Naive thymus-derived CD4-positive, alpha-beta T cell (primary cell): ENCODE measurements around the gene ERP29. TPM values are rescaled to one million over a fixed set of nuclear protein-coding genes. Genes with fewer than 3 reads are reported as not detected.
A peak's percentile ranks its signal among the peaks of the same experiment; 100 is the strongest.
"Not testable (repeated sequence)": the region's sequence is repeated elsewhere in the genome, so short reads cannot be mapped to it uniquely, and the experiment has no call there.

ENCODE experiments used
- ATAC-seq: fragments of 150-1000 bp; cut with Tn5 transposase; 2 replicates; pipeline ENCODE4 v1.10.0; 2021; ENCODE audit warnings: mild to moderate bottlenecking, moderate library complexity
- CTCF ChIA-PET: fragments of 350-600 bp; sonication (Branson Sonifier 250); formaldehyde crosslinking; loops from one replicate; lab custom pipeline; 2021; ENCODE audit warnings: antibody characterized with exemption; lab: Charles Lee
- POLR2A ChIA-PET: fragments of 350-600 bp; sonication (Branson Sonifier 250); formaldehyde crosslinking; loops from one replicate; lab custom pipeline; 2021; ENCODE audit warnings: antibody characterized with exemption, inconsistent platforms; lab: Charles Lee
- DNase-seq, 9 donors: peaks; one replicate each; pipeline versions ENCODE4 v3.0.0 to v3.0.0-alpha.2; 2020 to 2022; ENCODE audit warnings: mixed read lengths in 1 of 9
- H3K27ac ChIP-seq: one replicate; pipeline ENCODE4 v1.7.0; 2013; ENCODE audit warnings: mild to moderate bottlenecking, low read depth, low read length, moderate library complexity
- H3K27me3 ChIP-seq, 2 donors: one replicate each; pipeline ENCODE4 v1.7.0; 2013; ENCODE audit warnings: low read length in 2 of 2, mild to moderate bottlenecking in 2 of 2, moderate library complexity in 2 of 2; ENCODE audit not compliant: control insufficient read depth in 2 of 2, insufficient read depth in 2 of 2
- H3K36me3 ChIP-seq, 3 experiments: 1 replicate in 2 of 3; 2 replicates in 1 of 3; pipeline ENCODE4 v1.7.0; 2013; ENCODE audit warnings: low read length in 3 of 3, mild to moderate bottlenecking in 3 of 3, moderate library complexity in 1 of 3; ENCODE audit not compliant: insufficient read depth in 3 of 3, control insufficient read depth in 2 of 3
- H3K4me1 ChIP-seq, 2 donors: one replicate each; pipeline ENCODE4 v1.7.0; 2013; ENCODE audit warnings: low read length in 2 of 2, mild to moderate bottlenecking in 2 of 2, moderate library complexity in 1 of 2; ENCODE audit not compliant: control insufficient read depth in 2 of 2, insufficient read depth in 2 of 2
- H3K4me3 ChIP-seq: 2 replicates; pipeline ENCODE4 v1.7.0; 2013; ENCODE audit warnings: mild to moderate bottlenecking, low read length
- H3K9me3 ChIP-seq, 3 experiments: 1 replicate in 2 of 3; 2 replicates in 1 of 3; pipeline ENCODE4 v1.7.0; 2013; ENCODE audit warnings: low read length in 3 of 3; ENCODE audit not compliant: control insufficient read depth in 2 of 3
- H3K27ac Mint-ChIP-seq, 9 donors: one replicate each; pipeline ENCODE4 v1.8.0; 2020 to 2022; ENCODE audit warnings: mixed read lengths in 9 of 9, mild to moderate bottlenecking in 8 of 9, moderate library complexity in 5 of 9, inconsistent platforms in 2 of 9
- H3K27me3 Mint-ChIP-seq, 5 donors: one replicate each; pipeline ENCODE4 v1.8.0; 2021 to 2022; ENCODE audit warnings: mixed read lengths in 5 of 5, mild to moderate bottlenecking in 1 of 5
- H3K36me3 Mint-ChIP-seq, 5 donors: one replicate each; pipeline ENCODE4 v1.8.0; 2020 to 2022; ENCODE audit warnings: mixed read lengths in 5 of 5, mild to moderate bottlenecking in 3 of 5, inconsistent platforms in 1 of 5
- H3K4me1 Mint-ChIP-seq, 7 donors: one replicate each; pipeline ENCODE4 v1.8.0; 2020 to 2022; ENCODE audit warnings: mixed read lengths in 7 of 7, mild to moderate bottlenecking in 3 of 7, inconsistent platforms in 1 of 7
- H3K4me3 Mint-ChIP-seq, 10 donors: one replicate each; pipeline ENCODE4 v1.8.0; 2020 to 2022; ENCODE audit warnings: mild to moderate bottlenecking in 10 of 10, mixed read lengths in 10 of 10, moderate library complexity in 6 of 10, inconsistent platforms in 2 of 10
- H3K9me3 Mint-ChIP-seq, 11 donors: one replicate each; pipeline ENCODE4 v1.8.0; 2020 to 2022; ENCODE audit warnings: mixed read lengths in 11 of 11, mild to moderate bottlenecking in 4 of 11, inconsistent platforms in 1 of 11, moderate library complexity in 1 of 11
- intact Hi-C, 2 donors: fragments of 100-400 bp; cut with micrococcal nuclease; formaldehyde crosslinking; loops; one replicate each; pipeline ENCODE4 v1.15.1; 2023
- polyA plus RNA-seq, 2 donors: library from polyadenylated mRNA; unstranded; fragments of 300-500 nt; fragmentation: Illumina TruSeq; gene quantifications; one replicate each; pipeline ENCODE4 v1.2.3, GENCODE V29; 2021
- total RNA-seq, 6 experiments: library from RNA in 5 of 6; stranded (reverse) in 5 of 6; gene quantifications; 1 replicate in 5 of 6; 2 replicates in 1 of 6; pipeline ENCODE4 v1.2.3 and lab custom pipeline; 2021 to 2026

Gene ERP29
- total and polyA plus RNA-seq, 7 experiments from 2014 or later = 115 to 253 (median 180) TPM

DNA sequence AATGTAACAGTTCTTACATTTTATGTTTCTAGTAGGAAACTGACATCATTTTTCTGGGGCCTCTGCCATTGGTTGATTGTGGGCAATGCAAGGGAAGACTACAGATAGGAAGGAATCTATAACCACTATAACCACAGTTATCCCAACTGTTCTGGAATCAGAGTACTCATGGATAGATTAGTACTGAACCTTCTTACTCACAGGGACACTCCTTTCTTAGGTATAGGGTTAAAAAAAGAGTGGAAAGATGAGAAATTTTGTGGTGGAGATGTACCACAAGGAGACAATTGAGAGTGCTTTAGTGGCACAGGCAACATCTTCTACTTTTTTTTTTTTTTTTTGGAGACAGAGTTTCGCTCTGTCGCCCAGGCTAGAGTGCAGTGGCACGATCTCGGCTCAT is 21.3 kb upstream of the ERP29 start:
- Mint-ChIP-seq H3K4me1 (peaks cover 40 to 77% (median 67%) of the 10 kb centered on the region in 7 donors), H3K27me3 (no peaks in the 10 kb centered on the region), H3K4me3 (peak overlapping the region; percentile 30 to 99 (median 56)), H3K27ac (peak overlapping the region; percentile 80 to 97 (median 91)), H3K9me3 (no peaks in the 10 kb centered on the region), H3K36me3 (peaks cover 0 to 36% (median 15%) of the 10 kb centered on the region in 5 donors)
- ChIA-PET POLR2A (interaction anchor here (0.8 to 14.9 kb wide), 5 partner anchors 12 to 138 kb away, joined by 3 to 285 read pairs (median 3); partner anchors contain the start of genes ERP29 and TMEM116), CTCF (interaction anchor here (1.0 to 1.4 kb wide), 2 partner anchors 9 to 22 kb away, joined by 6 to 7 read pairs; no protein-coding TSS in a partner anchor)
- Histone ChIP-seq H3K36me3 (peaks cover 0 to 5% (median 0%) of the 10 kb centered on the region in 3 experiments), H3K27me3 (no peaks in the 10 kb centered on the region), H3K27ac (peak overlapping the region; percentile 67), H3K4me1 (peaks cover 47 to 49% of the 10 kb centered on the region in 2 donors), H3K9me3 (no peaks in the 10 kb centered on the region), H3K4me3 (no peak overlapping the region)
- intact Hi-C loops = loop anchor here in 1 of 2 donors (5.0 kb wide), 1 partner anchor 135 kb away; the partner anchor contains the start of gene TRAFD1
- DNase-seq (peak in 1 of 9 donors; percentile 7), ATAC-seq (no peak)

GRCh38 chr12:111992464-111992863 is 20.8 kb upstream of the ERP29 start:
- Histone ChIP-seq H3K36me3 (peaks cover 0 to 5% (median 0%) of the 10 kb centered on the region in 3 experiments), H3K27ac (peak overlapping the region; percentile 71), H3K4me1 (peaks cover 52 to 54% of the 10 kb centered on the region in 2 donors), H3K27me3 (no peaks in the 10 kb centered on the region), H3K4me3 (no peak overlapping the region), H3K9me3 (no peaks in the 10 kb centered on the region)
- Mint-ChIP-seq H3K4me1 (peaks cover 43 to 82% (median 71%) of the 10 kb centered on the region in 7 donors), H3K4me3 (peak overlapping the region; percentile 42 to 99 (median 83)), H3K27ac (peak overlapping the region; percentile 80 to 97 (median 91)), H3K27me3 (no peaks in the 10 kb centered on the region), H3K36me3 (peaks cover 0 to 34% (median 15%) of the 10 kb centered on the region in 5 donors), H3K9me3 (no peaks in the 10 kb centered on the region)
- intact Hi-C loops = loop anchor here in 1 of 2 donors (5.0 kb wide), 1 partner anchor 135 kb away; the partner anchor contains the start of gene TRAFD1
- CTCF ChIA-PET = interaction anchor here (1.1 to 3.4 kb wide), 3 partner anchors 11 to 50 kb away, joined by 3 to 25 read pairs (median 8); partner anchors contain the start of genes ERP29 and TMEM116
- DNase-seq (no peak), ATAC-seq (no peak)
- POLR2A ChIA-PET = interaction anchor here (0.8 to 14.9 kb wide), 11 partner anchors 9 to 138 kb away, joined by 3 to 285 read pairs (median 8); partner anchors contain the start of genes ERP29 and TMEM116

DNA sequence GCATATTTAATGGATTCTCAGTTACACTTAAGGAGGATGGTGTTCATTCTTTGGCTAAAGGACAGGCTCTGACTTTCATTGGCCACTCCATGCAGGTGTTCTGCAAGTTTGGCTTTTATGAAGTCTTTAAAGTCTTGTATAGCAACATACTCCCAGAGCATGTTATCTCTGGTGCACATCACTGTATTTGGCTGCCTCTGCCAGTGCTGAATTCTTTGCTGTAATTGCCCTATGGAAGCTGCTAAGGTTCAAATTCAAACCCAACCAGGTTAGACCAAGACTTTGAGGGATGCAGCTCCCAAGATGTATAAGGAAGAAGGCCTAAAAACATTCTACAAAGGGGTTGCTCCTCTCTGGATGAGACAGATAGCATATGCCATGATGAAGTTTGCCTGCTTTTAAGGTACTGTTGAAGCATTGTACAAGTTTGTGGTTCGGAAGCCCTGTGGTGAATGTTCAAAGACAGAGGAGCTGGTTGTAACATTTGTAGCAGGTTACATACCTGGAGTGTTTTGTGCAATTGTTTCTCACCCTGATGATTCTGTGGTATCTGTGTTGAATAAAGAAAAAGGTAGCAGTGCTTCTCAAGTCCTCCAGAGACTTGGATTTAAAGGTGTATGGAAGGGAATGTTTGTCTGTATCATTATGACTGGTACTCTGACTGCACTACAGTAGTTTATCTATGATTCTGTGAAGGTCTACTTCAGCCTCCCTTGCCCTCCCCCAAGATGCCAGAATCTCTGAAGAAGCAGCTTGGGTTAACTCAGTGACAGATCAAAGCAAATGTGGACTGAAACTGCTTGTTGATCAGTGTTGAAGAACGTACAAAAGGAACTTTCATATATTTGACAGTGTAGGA is 19.7 kb upstream of the ERP29 start:
- DNase-seq (peak in 7 of 9 donors; percentile 68 to 83 (median 74)), ATAC-seq (peak; percentile 87)
- Histone ChIP-seq H3K9me3 (no peaks in the 10 kb centered on the region), H3K36me3 (peaks cover 0 to 5% (median 0%) of the 10 kb centered on the region in 3 experiments), H3K4me3 (peak overlapping the region; percentile 68), H3K27me3 (no peaks in the 10 kb centered on the region), H3K4me1 (peaks cover 61 to 62% of the 10 kb centered on the region in 2 donors), H3K27ac (peak overlapping the region; percentile 71)
- no peaks in the 10 kb centered on the region for H3K27me3 Mint-ChIP-seq
- peak overlapping the region; percentile 79 to 99 (median 86) for H3K4me3 Mint-ChIP-seq
- POLR2A ChIA-PET = interaction anchor here (0.5 to 14.9 kb wide), 19 partner anchors 10 to 182 kb away, joined by 3 to 285 read pairs (median 5); partner anchors contain the start of genes ERP29, MAPKAPK5, NAA25 and TMEM116
- peaks cover 48 to 85% (median 75%) of the 10 kb centered on the region in 7 donors for H3K4me1 Mint-ChIP-seq
- no peaks in the 10 kb centered on the region for H3K9me3 Mint-ChIP-seq
- intact Hi-C loops = loop anchor here (1.0 to 5.0 kb wide), 7 partner anchors 8 to 137 kb away; partner anchors contain the start of genes ERP29 (in 2 of the 2), TMEM116 (in 2 of the 2) and TRAFD1 (in 1 of the 2)
- CTCF ChIA-PET = interaction anchor here (0.9 to 3.4 kb wide), 6 partner anchors 10 to 149 kb away, joined by 3 to 25 read pairs (median 6); partner anchors contain the start of genes ERP29 and TMEM116
- peaks cover 0 to 28% (median 8%) of the 10 kb centered on the region in 5 donors for H3K36me3 Mint-ChIP-seq
- H3K27ac Mint-ChIP-seq = peak overlapping the region; percentile 80 to 97 (median 91)

GRCh38 chr12:111994211-111995111 is 18.8 kb upstream of the ERP29 start:
- intact Hi-C loops = loop anchor here (1.0 to 5.0 kb wide), 5 partner anchors 8 to 136 kb away; partner anchors contain the start of genes ERP29 (in 1 of the 2), TMEM116 (in 1 of the 2) and TRAFD1 (in 1 of the 2)
- H3K4me1 Mint-ChIP-seq = peaks cover 46 to 85% (median 76%) of the 10 kb centered on the region in 7 donors
- H3K36me3 Mint-ChIP-seq = peaks cover 0 to 26% (median 2%) of the 10 kb centered on the region in 5 donors
- ATAC-seq (peak; percentile 13), DNase-seq (peak in 5 of 9 donors; percentile 33 to 47 (median 41))
- Histone ChIP-seq H3K27ac (peak overlapping the region; percentile 71), H3K4me1 (peaks cover 63 to 67% of the 10 kb centered on the region in 2 donors), H3K4me3 (peak overlapping the region; percentile 68)
- H3K4me3 Mint-ChIP-seq = peak overlapping the region; percentile 79 to 99 (median 86)
- not testable (repeated sequence) for H3K9me3 Mint-ChIP-seq, H3K36me3 ChIP-seq, H3K27me3 Mint-ChIP-seq, H3K27me3 ChIP-seq, H3K9me3 ChIP-seq
- H3K27ac Mint-ChIP-seq = peak overlapping the region; percentile 80 to 97 (median 91)
- ChIA-PET POLR2A (interaction anchor here (0.6 to 14.9 kb wide), 18 partner anchors 9 to 1212 kb away, joined by 3 to 285 read pairs (median 5); partner anchors contain the start of genes ERP29, MAPKAPK5, NAA25 and TMEM116), CTCF (interaction anchor here (1.0 to 3.4 kb wide), 3 partner anchors 19 to 150 kb away, joined by 3 to 25 read pairs (median 8); partner anchors contain the start of genes ERP29 and TMEM116)

DNA sequence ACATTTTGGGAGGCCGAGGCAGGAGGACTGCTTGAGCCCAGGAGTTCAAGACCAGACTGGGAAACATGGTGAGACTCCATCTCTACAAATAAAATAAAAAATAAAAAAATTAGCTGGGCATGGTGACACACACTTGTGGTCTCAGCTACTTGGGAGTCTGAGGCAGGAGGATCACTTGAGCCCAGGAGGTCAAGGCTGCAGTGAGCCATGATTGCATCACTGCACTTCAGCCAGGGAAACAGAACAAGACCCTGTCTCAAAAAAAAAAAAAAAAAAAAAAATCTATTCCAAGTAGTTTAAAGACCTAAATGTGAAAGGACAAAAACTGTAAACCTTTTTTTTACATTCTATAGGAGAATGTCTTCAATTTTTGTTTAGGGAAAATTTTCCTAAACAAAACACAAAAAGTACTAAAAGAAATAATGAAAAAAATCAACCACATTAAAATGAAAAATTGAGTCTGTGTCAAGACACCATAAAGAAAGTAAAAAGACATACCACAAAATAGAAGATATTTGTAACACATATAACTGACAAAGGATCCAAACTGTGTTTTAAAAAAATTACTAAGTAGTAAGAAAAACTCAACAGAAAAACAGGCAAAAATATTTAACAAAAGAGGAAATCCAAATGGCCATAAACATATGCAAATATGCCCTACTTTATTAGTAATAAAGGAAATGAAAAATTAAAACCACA is 17.3 kb upstream of the ERP29 start:
- intact Hi-C loops = loop anchor here in 1 of 2 donors (2.0 kb wide), 1 partner anchor 135 kb away; no protein-coding TSS in a partner anchor
- H3K4me3 Mint-ChIP-seq = peak overlapping the region in 6 of 10 donors; percentile 18 to 93 (median 48)
- Histone ChIP-seq H3K27ac (no peak overlapping the region), H3K4me3 (no peak overlapping the region), H3K4me1 (peaks cover 66 to 72% of the 10 kb centered on the region in 2 donors), H3K27me3 (no peaks in the 10 kb centered on the region), H3K36me3 (no peaks in the 10 kb centered on the region), H3K9me3 (no peaks in the 10 kb centered on the region)
- ChIA-PET CTCF (interaction anchor here (0.6 to 3.4 kb wide), 3 partner anchors 8 to 51 kb away, joined by 3 to 25 read pairs (median 3); partner anchors contain the start of genes ERP29 and TMEM116), POLR2A (interaction anchor here (0.7 to 14.9 kb wide), 4 partner anchors 7 to 24 kb away, joined by 3 to 285 read pairs (median 32); partner anchors contain the start of genes ERP29 and TMEM116)
- H3K9me3 Mint-ChIP-seq = no peaks in the 10 kb centered on the region
- DNase-seq (no peak), ATAC-seq (no peak)
- no peaks in the 10 kb centered on the region for H3K27me3 Mint-ChIP-seq
- peaks cover 0 to 27% (median 5%) of the 10 kb centered on the region in 5 donors for H3K36me3 Mint-ChIP-seq
- peaks cover 57 to 88% (median 81%) of the 10 kb centered on the region in 7 donors for H3K4me1 Mint-ChIP-seq
- peak overlapping the region; percentile 28 to 97 (median 65) for H3K27ac Mint-ChIP-seq
